SK-N-DZ (cell line): ENCODE data around the gene MTHFD2.

Experiments used
- DNase-seq: peaks from one replicate; pipeline ENCODE4 v3.0.0-alpha.2; 2015; ENCODE audit warnings: low spot score

Gene MTHFD2

GRCh38 chr2:74261204-74261864 lies 62.9 kb downstream of the MTHFD2 start:
- no peak for DNase-seq

DNA sequence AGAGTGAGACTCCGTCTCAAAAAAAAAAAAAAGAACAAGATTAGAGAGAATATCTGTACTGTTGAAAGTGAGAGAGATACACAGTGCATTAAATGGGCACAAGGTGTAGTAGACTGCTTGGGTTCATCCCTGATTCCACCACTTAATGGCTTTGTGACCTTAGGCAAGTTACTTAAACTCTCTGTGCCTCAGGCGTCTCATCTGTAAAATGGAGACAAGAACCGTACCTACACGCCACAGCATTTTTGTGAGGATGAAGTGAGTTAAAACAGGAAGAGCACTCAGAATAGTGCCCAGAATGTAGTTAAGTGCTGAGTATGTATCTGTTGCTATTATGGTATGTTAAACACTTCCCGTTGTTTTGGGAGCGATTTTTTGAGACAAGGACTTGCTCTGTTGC lies 64.3 kb downstream of the MTHFD2 start:
- DNase-seq, result no peak

DNA sequence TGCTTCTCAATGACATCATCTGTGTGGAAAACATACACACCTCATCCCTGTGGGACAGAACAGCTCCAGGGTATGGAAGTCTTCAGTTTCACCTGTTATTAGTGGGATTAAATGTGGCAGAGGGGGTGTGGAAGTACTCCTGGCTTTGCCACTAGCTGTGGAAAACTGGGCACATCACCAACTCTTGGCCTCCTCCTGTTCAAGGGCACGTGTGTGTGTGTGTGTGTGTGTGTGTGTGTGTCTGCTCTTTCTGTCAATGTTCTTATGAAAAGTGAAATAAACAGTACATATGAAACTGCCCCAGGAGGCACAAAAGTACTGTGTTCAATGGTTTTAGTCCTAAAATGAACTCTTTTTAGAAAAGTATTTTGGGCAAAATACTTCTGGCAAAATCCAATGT lies 65.9 kb downstream of the MTHFD2 start:
- DNase-seq, result no peak

DNA sequence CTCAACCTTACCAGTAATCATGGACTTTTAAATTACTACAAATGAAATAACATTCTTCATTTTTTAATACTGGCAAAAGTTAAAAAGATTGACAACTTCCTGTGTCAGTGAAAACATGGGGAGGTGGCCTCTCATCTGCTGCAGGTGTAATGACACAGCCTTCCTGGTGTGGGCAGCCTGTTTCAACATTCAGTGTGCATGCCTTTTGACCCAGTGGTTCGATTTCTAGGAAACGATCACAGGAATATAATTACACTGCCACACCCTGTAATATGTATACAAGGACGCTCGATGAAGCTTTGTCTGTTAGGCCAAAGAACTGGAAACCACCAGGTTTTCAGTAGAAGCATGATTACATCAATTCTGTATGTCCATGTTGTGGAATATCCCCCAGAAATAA lies 68.7 kb downstream of the MTHFD2 start:
- DNase-seq, result no peak
